HS-5 (cell line): ENCODE results near the gene ABLIM2.

ENCODE experiments used
- DNase-seq: peaks from one replicate; pipeline ENCODE4 v3.0.0-alpha.2; 2012; ENCODE audit warnings: low read depth

ABLIM2 gene

DNA sequence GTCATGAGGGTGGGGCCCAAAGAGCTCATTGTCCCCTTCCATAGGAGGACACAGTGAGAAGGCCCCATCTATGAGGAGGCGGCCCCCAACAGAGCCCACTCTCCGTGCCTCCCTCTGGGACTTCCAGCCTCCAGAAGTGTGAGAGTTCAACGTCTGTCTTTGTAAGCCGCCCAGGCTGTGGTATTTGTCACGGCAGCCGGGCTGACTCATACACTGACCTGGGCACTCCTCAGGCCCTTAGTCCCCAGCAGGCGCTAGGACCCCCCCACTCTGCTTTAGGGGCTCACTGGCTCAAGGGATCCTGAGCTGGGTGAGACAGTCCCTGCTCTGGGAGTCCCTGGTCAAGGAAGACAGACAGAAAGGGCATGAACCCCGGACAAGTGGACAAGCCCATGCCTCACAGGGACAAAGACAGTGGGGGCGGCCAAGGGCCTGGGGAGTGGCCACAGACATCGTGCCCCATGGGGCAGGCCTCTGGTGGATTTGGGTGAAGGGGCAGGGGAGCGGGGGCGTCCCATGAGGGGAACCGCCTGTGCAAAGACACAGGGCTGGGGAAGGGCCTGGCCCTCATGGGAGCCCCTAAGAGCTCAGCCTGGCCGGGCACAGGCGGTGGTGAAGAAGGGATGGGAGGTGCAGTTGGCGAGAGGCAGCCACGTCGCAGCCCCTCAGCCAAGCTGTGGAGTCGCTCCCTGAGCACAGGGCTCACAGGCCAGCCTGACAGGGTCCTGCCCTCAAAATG is 21.5 kb downstream of the ABLIM2 start:
- DNase-seq = no peak

DNA sequence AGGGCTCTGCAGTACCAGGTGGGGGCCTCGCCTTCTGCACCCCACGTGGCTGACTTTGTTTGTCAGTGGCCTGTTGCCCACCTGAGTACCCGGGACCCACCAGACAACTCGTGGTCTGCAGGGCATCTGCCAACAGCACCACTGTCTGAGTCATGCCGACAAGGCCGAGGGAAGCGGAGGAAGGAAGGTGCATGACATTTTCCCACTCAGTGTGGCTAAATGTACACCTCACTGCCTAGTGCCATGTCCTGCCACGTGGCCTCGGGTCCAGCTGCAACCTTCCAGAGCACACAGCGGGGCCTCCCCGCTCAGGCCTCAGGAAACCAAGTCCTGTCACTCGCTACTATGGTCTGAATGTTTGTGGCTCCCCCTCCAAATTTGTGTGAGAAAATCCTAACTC is 22.1 kb downstream of the ABLIM2 start:
- no peak for DNase-seq

DNA sequence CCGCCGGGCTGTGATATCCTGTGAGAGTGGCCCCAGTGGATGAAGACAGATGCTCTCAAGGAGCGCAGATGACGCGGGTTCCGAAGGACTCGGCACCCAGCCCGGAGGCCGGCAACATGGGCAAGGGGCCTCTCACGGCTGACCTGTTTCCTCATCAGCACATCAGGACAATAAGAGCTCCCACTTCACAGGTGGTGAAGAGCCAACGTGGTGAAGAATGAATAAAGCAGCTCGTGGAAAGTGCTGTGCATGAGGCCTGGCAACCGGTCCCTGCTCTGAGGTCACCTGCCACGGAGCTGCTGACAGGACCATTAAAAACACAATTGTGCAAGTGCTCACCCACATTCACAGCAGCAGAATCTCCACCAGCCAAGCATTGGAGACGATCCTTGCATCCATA is 22.9 kb downstream of the ABLIM2 start:
- no peak for DNase-seq

DNA sequence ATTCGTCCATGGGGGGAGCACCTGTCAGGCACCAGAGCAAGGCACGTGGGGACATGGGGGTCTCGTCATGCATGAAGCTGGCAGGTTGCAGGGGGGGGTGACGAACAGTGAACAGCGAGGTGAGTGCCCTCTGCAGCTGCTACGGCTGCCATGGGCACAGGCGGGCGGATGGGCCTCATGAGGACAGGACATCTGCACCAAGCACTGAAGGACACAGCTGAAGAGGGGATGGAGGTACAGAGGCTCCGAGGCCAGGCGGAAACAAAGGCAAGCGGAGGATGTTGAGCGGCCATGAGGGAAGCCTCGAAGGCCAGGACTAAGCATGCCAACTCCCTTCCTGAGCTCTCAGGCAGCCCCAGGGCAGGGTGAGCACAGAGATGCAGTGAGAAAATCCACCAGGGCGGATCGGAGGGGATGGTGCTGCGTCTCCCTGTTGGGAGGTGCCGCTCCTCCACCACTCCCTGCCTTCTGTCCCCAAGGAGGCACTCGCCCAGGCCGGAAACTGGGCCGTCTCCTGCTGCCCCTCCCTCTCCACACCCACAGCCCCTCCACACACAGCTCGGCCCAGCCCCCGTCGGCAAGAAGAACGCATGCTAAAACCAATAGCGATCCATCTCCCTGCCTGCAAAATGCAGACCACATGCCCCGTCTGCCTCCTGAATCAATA is 24.6 kb downstream of the ABLIM2 start:
- DNase-seq = no peak

DNA sequence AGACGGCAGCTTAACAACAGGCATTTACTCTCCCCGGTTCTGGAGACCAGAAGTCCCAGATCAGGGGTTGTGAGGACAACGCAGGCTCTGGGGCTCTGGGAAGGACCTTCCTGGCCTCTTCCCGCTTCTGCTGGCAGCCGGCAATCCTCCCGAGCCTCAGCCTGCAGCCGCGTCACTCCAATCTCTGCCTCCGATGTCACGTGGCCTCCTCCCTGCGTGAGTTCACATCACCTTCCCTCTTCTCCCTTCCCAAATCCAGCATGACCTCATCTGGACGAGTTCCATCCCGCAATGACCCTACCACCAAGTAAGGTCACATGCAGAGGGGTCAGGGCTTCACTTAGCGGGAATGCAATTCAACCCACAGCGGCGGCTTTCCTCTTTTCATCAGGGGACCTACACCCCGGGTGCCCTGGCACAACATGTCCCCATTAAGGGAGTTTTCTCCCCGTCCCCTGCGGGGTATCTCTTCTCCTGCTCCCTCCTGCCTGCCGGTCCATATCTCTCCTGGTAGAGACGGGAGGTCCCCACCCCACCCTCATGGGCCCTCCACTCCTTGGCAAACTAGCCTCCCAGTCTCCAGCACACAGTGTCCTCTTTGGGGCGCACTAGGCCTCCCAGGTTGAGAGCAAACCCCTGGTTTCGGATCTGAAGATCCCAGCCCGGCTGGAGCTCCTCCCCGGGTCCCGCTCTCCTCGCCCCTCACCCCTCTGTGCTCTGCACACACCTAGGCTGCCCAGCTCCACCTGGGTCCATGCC is 25.5 kb downstream of the ABLIM2 start:
- no peak for DNase-seq

DNA sequence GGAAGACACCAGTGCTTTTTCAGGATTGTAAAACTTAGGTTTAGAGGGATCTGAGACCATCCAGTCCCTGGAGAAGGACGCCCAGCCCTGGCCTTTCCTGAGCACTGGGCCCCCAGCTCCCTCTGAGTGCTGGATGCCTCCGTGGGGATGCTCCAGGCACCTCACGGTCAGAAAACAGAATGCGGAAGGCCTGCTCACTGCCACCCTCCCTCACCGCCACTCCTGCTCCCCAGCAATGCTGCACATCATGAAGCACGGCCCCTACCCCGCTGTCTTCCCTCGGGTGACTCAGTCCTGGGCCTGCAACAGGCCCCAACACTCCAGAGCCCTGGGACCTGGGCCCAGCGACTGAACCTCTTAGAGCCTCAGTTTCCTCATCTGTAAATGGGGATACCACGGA is 26.2 kb downstream of the ABLIM2 start:
- DNase-seq = no peak

DNA sequence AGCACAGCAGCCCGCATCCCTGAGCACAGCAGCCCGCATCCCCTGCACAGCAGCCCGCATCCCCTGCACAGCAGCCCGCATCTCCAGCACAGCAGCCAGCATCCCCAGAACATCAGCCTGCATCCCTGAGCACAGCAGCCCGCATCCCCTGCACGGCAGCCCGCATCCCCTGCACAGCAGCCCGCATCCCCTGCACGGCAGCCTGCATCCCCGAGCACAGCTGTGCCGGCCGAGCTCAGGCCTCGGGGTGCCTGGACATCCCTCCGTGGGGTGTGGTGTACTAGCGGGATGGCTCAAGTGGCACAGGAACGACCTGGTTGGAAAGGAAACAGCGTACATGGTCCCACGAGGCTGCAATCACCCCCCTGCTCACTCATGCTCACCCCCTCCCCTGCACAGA is 26.8 kb downstream of the ABLIM2 start:
- no peak for DNase-seq

DNA sequence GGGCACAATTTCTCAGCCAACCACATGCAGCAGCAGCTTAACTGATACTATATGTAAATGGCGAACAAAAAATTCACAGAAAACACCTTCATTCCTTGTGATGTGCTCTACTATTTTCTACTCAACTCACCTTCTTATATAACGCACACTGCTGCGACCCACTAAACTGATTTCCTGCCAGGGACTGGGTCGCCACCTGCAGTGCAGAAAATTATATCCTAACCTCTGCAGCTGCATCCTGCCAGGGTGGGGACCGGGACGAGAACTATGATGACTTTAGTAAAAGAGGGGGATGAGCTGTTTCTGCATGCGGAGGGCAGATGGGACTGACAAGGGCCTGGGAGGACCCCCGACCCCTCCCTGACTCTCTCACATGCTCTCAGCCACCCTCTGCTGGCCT is 27.4 kb downstream of the ABLIM2 start:
- no peak for DNase-seq

DNA sequence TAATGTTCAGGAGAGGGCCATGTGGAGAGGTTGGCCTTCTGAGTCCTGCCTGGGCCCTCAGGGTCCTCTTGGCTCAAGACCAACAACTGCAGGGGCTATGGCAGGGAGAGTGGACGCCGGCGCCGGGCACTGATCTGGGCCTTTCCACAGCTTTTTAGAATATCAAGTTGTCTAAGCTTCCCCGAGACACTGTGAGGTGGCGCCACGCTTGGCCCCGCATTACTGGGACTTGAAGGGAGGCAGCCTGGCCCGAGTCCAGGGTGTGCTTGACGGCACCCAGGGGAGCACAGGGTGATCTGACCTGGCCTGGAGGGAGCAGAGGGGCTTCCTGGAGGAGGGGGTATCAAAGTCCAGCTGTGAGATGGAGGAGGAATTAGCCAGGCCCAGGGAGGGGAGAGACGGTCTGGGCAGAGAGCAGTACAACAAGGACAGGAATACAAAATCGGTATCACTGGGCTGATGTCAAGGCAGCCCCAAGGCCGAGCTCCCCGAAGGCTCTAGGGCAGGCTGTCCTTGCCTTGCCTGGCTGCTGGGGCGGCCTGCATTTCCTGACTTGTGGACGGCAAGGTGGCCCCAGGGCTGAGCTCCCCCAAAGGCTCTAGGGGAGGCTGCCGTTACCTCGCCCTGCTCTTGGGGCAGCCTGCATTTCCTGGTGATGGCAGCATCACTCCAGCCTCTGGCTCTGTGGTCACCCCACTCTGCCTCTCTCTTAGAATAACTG is 28.1 kb downstream of the ABLIM2 start:
- no peak for DNase-seq

DNA sequence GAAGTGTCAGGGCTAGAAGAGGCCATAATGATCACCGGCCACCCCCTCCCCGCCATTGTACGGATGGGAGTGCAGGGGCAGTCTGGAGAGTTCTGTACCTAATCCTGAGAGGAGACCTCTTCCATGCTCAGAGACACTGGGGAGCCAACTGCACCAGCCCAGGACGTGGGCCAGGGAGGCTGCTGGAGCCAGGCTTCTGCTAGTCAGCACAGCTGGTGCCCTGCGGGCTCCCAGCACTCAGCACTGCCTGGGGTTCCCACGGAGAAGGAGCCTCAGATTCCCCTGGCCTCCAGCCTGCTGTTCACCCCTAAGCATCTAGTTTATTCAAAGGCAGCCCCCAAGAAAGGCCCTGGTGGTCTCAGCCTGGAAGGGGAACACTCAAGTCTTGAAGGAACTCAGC is 28.8 kb downstream of the ABLIM2 start:
- no peak for DNase-seq

DNA sequence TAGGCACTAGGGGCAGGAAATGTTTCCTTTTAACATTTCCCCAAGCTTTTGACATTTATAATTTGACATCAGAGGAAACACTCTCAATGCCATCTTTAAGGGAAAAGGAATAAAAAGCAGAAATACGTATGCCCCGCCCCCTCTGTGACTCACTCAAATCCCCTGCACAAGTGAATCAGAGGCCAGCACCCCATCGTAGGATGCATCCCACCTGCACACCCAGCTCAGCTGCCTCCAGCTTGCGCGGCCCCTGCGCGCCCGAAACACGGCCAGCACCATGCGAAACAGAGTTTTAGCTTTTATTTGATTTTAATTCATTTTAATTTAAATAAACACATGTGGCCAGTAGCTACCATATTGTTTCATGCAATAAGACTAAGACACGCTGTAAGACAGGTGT is 29.5 kb downstream of the ABLIM2 start:
- no peak for DNase-seq

DNA sequence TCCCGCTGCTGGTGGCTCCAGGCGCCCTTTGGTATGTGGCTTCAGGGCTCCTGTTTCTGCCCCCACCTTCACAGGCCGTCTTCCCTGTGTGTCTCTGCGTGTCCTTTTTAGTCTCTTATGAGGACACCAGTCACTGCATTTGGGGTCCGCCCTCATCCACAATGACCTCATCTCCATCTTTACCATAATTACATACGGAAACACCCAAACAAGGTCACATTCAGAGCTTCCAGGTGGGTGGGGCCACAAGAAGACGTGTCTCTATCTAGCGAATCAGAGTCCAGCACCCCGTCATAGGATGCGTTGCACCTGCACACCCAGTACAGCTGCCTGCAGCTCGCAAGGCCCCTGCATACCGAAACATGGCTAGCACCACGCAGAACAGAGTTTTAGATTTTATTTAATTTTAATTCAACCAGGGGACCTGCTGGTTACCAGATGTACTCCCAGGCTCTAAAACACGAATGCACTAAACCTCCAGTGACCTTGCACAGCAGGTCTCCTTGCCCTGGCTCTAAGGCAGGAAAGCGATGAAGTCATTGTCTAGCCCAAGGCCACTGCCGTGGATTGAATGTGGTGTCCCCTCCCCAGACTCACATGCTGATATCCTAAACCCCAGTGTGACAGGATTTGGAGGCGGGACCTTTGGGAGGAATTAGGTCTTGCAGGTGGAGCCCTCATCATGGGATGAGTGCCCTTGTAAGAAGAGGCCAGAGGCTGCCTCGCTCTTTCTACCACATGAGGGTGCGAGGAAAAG is 30.3 kb downstream of the ABLIM2 start:
- DNase-seq = no peak

DNA sequence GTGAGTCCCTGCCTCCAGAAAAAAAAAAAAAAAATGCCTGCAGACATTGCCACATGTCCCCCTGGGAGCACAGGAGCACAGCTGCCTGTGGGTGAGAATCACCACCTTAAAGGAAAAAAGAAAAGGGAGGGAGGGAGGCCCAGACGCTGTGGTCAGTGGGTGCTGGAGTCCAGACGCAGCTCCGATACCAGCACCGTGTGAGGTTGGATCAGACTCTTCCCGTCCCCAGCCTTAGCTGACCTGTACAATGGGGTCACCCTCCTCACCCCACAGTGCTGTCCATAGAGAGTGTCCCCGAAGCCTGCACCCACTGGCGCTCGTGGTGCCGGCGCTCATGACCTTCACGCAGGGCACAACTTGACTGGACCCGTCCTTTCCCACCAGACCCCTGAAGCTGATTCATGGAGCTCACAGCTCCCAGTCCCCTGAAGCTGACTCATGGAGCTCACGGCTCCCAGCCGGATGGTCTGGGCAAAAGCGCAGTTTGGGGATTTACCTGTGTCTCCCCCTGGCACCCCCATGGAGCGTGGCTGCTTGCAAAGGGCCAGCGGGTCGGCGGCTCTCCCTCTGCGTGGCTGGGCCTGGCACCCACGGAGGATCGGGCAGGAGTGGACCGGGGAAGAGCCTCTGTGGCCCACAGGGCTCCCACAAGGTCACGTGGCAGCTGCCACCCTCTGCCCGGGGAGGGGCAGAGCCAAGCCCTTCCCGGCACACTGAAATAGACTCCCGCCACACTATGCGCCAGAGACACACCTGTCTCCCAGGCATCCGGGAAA is 31.4 kb downstream of the ABLIM2 start:
- no peak for DNase-seq

DNA sequence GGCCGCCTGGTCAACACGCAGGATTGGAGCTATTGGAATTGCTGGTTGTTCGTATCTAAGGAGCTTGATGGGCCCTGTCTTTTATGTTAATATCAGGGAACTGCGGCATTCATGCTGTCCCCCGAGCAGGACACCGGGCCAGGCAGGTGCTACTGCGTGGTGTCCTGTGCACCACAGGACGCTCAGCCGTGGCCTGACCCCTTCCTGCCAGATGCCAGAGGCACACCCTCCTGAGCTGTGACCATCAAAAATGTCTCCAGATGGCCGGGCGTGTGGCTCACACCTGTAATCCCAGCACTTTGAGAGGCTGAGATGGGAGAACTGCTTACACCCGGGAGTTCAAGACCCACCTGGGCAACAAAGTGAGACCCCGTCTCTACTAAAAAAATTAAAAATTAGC is 32.1 kb downstream of the ABLIM2 start:
- no peak for DNase-seq

DNA sequence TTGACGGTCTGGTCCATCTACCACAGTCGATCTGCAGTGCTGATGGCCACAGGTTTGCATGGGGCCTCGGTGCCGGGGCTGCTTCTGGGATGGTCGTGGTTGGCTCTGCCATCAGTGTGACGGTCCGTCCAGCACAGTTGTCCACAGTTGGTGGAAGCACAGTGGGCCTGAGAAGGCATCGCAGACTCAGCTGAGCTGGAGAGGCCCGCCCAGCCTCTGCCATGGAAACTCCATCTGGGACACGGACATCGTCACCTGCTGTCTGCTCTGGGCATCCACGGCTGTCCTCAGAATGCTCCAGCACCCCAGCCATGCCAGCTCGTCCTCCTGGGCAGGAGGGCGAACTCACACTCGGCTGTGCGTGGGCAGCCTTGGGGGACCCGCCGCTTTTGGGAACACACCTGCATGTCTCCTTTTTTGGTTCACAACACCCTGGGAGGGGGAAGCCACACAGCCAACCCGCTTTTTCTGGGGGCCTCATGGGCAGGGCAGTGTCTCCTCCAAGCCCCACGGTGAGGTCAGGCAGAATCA is 33.0 kb downstream of the ABLIM2 start:
- DNase-seq = no peak

DNA sequence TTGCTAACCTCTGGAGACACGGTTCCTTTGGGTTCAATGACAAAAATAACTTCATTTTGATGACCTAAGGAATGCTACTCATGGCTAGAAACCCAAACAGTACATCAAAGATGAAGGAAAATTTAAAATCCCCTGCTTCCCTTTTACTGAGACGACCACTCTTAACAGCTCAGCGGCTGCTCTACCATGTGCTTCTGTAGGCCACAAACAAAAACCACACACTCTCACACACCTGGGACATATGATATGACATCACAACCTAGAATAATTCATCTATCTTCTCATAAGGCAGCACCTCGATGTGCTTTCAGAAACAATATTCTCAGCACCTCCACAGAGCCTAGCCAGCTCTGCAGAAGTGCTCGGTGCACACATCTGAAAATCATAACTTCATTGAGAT is 34.7 kb downstream of the ABLIM2 start:
- no peak for DNase-seq

DNA sequence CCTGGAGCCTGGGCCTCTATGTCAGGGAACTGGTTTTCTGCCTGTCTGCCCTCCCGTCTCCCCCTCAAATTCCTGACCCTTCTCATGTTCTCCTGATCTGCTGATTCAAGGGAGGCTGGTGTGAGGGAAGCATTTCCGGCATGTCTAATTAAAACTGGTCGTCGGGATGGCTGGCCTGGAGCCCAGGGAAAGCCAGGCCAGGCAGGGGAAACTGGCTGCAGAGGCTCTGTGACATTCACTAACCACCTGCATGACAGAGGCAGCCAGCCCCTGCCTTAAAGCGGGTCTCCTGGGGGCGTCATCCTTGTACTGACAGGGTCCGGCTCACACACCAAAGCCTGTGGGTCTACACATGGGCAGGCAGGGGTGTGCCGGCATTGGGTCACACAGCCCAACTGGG is 35.2 kb downstream of the ABLIM2 start:
- no peak for DNase-seq

DNA sequence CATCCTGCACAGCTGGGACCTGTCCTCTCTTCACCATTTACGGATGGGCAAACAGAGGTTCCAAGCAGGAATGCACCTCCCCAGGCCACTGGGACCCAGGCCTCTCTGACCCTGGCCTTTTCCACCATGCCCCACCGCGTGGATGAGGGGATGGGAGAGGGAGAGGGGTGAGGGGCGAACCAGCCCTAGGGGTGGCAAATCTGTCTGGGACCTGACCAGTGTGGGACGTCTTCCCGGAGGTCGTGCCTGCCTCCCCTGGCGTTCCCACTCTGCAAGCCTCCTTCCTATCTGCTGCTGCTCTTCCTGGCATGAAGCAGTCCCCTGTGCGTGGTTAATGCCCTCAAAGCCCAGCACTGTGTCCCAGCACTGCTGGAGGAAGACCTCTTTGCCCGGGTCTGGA is 35.9 kb downstream of the ABLIM2 start:
- no peak for DNase-seq

DNA sequence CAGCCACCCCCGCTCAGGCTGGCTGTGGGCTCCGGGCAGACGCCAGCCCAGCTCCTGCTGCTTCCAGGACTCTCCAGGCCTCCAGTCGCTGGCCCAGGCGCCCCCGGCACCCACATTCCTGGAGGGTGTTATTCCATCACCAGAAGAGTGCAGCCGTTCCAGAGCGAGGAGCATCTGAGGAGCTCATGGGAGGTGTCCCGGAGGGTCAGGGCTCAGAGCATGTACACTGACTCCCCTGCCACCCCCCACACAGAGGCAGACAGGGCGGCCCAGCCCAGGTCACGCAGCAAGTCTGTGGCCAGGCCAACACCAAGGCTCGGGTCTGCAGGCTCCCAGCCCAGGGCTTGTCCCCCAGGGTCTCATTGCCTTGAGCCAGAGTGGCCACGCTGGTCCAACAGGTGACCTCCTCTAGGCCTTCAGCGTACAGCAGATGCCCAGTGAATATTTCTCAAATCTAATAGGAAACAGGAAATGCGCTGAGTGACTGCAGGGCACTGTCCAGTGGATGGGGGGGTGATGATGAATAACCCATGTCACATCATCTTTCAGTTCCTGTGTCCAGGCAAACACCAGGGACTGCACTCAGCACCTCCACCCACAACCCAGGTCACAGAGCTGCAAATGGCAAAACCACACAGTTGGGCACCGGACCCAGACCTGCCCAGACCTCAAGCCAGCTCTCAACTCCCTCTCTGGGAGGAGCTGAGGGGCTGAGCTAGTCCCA is 37.2 kb downstream of the ABLIM2 start:
- DNase-seq = no peak

DNA sequence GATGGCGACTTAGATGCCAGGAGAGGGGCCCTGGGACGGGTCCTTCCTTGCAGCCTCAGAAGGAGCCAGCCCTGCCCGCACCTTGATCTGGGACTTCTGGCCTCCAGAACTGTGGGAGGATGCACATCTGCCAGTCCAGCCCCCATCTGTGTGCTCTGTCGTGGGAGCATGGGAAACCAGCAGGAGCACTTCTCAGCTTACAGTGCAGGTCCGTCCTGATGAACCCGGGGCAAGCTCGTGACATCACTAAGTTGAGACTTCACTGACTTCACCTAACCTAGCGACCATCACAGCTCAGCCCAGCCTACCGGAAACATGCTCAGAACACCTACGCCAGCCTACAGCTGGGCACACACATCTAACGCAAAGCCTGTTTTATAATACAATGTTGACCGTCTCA is 38.1 kb downstream of the ABLIM2 start:
- no peak for DNase-seq
